Loucy (cell line): ENCODE results near the gene NRXN3.
A peak's percentile ranks its signal among the peaks of the same experiment; 100 is the strongest.

ENCODE experiments used
- H2AFZ ChIP-seq: fragments of 200-600 bp; sonication (generic); 2 replicates; pipeline ENCODE4 v1.6.0; 2016; ENCODE audit warnings: antibody characterized with exemption, mild to moderate bottlenecking, low read length, moderate library complexity
- H3F3A ChIP-seq: fragments of 200-600 bp; 2 replicates; pipeline ENCODE4 v1.6.0; 2016; ENCODE audit warnings: antibody characterized with exemption, low read depth, mild to moderate bottlenecking
- H3K27me3 ChIP-seq: fragments of 200-600 bp; sonication (generic); 2 replicates; pipeline ENCODE4 v1.6.1; 2014; ENCODE audit warnings: low read length, mild to moderate bottlenecking; ENCODE audit not compliant: insufficient read depth, poor library complexity, severe bottlenecking
- H3K36me3 ChIP-seq: fragments of 200-600 bp; sonication (generic); 2 replicates; pipeline ENCODE4 v1.6.1; 2016; ENCODE audit warnings: low read length; ENCODE audit not compliant: insufficient read depth
- H3K4me1 ChIP-seq: fragments of 200-600 bp; sonication (generic); 2 replicates; pipeline ENCODE4 v1.5.1; 2014; ENCODE audit warnings: low read length, mild to moderate bottlenecking; ENCODE audit not compliant: insufficient read depth, poor library complexity, severe bottlenecking
- H3K4me2 ChIP-seq: fragments of 200-600 bp; sonication (generic); 2 replicates; pipeline ENCODE4 v1.6.0; 2014; ENCODE audit warnings: antibody characterized with exemption, low read length, low read depth, mild to moderate bottlenecking; ENCODE audit not compliant: poor library complexity, severe bottlenecking
- H3K4me3 ChIP-seq: fragments of 200-600 bp; sonication (generic); 2 replicates; pipeline ENCODE4 v1.5.1; 2014; ENCODE audit warnings: low read length, mild to moderate bottlenecking, mixed read lengths; ENCODE audit not compliant: poor library complexity, severe bottlenecking
- H3K79me2 ChIP-seq: fragments of 200-600 bp; sonication (generic); 2 replicates; pipeline ENCODE4 v1.6.1; 2014; ENCODE audit warnings: low read length; ENCODE audit not compliant: insufficient read depth
- H3K9ac ChIP-seq: fragments of 200-600 bp; sonication (generic); 2 replicates; pipeline ENCODE4 v1.6.0; 2014; ENCODE audit warnings: mild to moderate bottlenecking, low read depth, low read length, moderate library complexity; ENCODE audit not compliant: poor library complexity, severe bottlenecking
- H3K9me2 ChIP-seq: fragments of 200-600 bp; sonication (generic); replicated peaks from 2 replicates; pipeline ENCODE4 v1.6.1; 2016; ENCODE audit warnings: low read depth, low read length, mixed read lengths
- H3K9me3 ChIP-seq: fragments of 200-600 bp; sonication (generic); 2 replicates; pipeline ENCODE4 v1.6.1; 2014; ENCODE audit warnings: mild to moderate bottlenecking, antibody characterized with exemption, low read length, low read depth; ENCODE audit not compliant: insufficient read depth
- H4K20me1 ChIP-seq: fragments of 200-600 bp; sonication (generic); 2 replicates; pipeline ENCODE4 v1.6.0; 2014; ENCODE audit warnings: antibody characterized with exemption, low read length, mild to moderate bottlenecking; ENCODE audit not compliant: insufficient read depth, poor library complexity, severe bottlenecking
- CTCF ChIP-seq: fragments of 200-600 bp; sonication (generic); conservative IDR thresholded peaks from 2 replicates; pipeline ENCODE4 v1.5.1; 2014; ENCODE audit warnings: mild to moderate bottlenecking, antibody characterized with exemption, low read length
- EZH2phosphoT487 ChIP-seq: fragments of 200-600 bp; IDR thresholded peaks from 2 replicates; pipeline ENCODE4 v1.6.1; 2018; ENCODE audit warnings: antibody characterized with exemption, mild to moderate bottlenecking, moderate library complexity, borderline replicate concordance

NRXN3 gene

GRCh38 chr14:79453276-79453675 lies 1283.1 kb downstream of the NRXN3 start:
- no peak for TF ChIP-seq CTCF
- no peak for TF ChIP-seq EZH2phosphoT487
- H3K4me2 ChIP-seq = peak overlapping the region; percentile 7
- H3K9me3 ChIP-seq = no peaks in the 10 kb centered on the region
- no peaks in the 10 kb centered on the region for H3K27me3 ChIP-seq
- no peak overlapping the region for H3K9ac ChIP-seq
- no peaks in the 10 kb centered on the region for H4K20me1 ChIP-seq
- no peaks in the 10 kb centered on the region for H3K9me2 ChIP-seq
- no peaks in the 10 kb centered on the region for H3K36me3 ChIP-seq
- peak overlapping the region; percentile 33; the same call in 1 of the 2 replicates for H2AFZ ChIP-seq
- no peaks in the 10 kb centered on the region for H3K4me1 ChIP-seq
- H3K79me2 ChIP-seq = no peaks in the 10 kb centered on the region
- H3K4me3 ChIP-seq = no peak overlapping the region
- H3F3A ChIP-seq = no peaks in the 10 kb centered on the region

GRCh38 chr14:79464468-79464867 lies 1294.3 kb downstream of the NRXN3 start:
- Histone ChIP-seq H3K4me3 (no peak overlapping the region), H3F3A (no peaks in the 10 kb centered on the region), H3K36me3 (no peaks in the 10 kb centered on the region), H3K4me2 (no peak overlapping the region), H3K9me3 (no peaks in the 10 kb centered on the region), H3K79me2 (no peaks in the 10 kb centered on the region), H4K20me1 (no peaks in the 10 kb centered on the region), H3K27me3 (no peaks in the 10 kb centered on the region), H3K4me1 (no peaks in the 10 kb centered on the region), H2AFZ (no peak overlapping the region), H3K9me2 (no peaks in the 10 kb centered on the region), H3K9ac (no peak overlapping the region)
- TF ChIP-seq EZH2phosphoT487 = no peak
- no peak for TF ChIP-seq CTCF

- Histone ChIP-seq H3K9me2 (no peaks in the 10 kb centered on the region), H3K4me2 (no peak overlapping the region), H3K36me3 (no peaks in the 10 kb centered on the region), H3K4me1 (no peaks in the 10 kb centered on the region), H3K4me3 (no peak overlapping the region), H3F3A (no peaks in the 10 kb centered on the region), H2AFZ (no peak overlapping the region), H3K9me3 (no peaks in the 10 kb centered on the region), H3K27me3 (no peaks in the 10 kb centered on the region), H3K79me2 (no peaks in the 10 kb centered on the region), H4K20me1 (no peaks in the 10 kb centered on the region), H3K9ac (no peak overlapping the region)
- no peak for TF ChIP-seq EZH2phosphoT487
- no peak for TF ChIP-seq CTCF
These were observed 1295.5 kb downstream of the NRXN3 start for GRCh38 chr14:79465651-79466050.
